LNCaP clone FGC (cell line): ENCODE results near the gene G6PC2.

Experiments used
- DNase-seq: peaks from one replicate; pipeline ENCODE4 v3.0.0-alpha.2; 2011; ENCODE audit warnings: low read depth
- H3K4me3 ChIP-seq: 2 replicates; pipeline ENCODE4 v1.5.1; 2011; ENCODE audit warnings: mild to moderate bottlenecking, low read depth, low read length, control low read depth
- CTCF ChIP-seq: IDR thresholded peaks from 2 replicates; pipeline ENCODE4 v1.5.1; 2012; ENCODE audit warnings: mild to moderate bottlenecking; ENCODE audit not compliant: control insufficient read depth, insufficient read depth; ENCODE audit errors: extremely low read depth

Gene G6PC2

GRCh38 chr2:168910330-168910729 is 9.2 kb downstream of the G6PC2 start:
- H3K4me3 ChIP-seq = no peak overlapping the region
- DNase-seq = no peak
- TF ChIP-seq CTCF = no peak

GRCh38 chr2:168912466-168912865 is 11.4 kb downstream of the G6PC2 start:
- no peak for DNase-seq
- H3K4me3 ChIP-seq = no peak overlapping the region
- no peak for TF ChIP-seq CTCF

GRCh38 chr2:168912901-168913369 is 11.8 kb downstream of the G6PC2 start:
- no peak for DNase-seq
- H3K4me3 ChIP-seq = no peak overlapping the region

GRCh38 chr2:168913495-168913894 is 12.4 kb downstream of the G6PC2 start:
- TF ChIP-seq CTCF = no peak
- H3K4me3 ChIP-seq = no peak overlapping the region
- no peak for DNase-seq

More at GRCh38 chr2:168912901-168913369, 11.8 kb downstream of the G6PC2 start:
- no peak for TF ChIP-seq CTCF

- no peak for TF ChIP-seq CTCF
- no peak for DNase-seq
- no peak overlapping the region for H3K4me3 ChIP-seq
Observed at GRCh38 chr2:168915441-168916330, 14.6 kb downstream of the G6PC2 start.

- H3K4me3 ChIP-seq = no peak overlapping the region
- no peak for TF ChIP-seq CTCF
- DNase-seq = no peak
Observed at GRCh38 chr2:168916331-168916675, 15.2 kb downstream of the G6PC2 start.
